Hematopoietic multipotent progenitor cell treated with erythropoietin and hydrocortisone succinate and interleukin-3 and kit ligand, for 8 days (in vitro differentiated cells): ENCODE data around the gene TMEM135.

Source experiments
- DNase-seq: peaks from one replicate; pipeline ENCODE4 v3.0.0-alpha.2; 2015

The TMEM135 gene

GRCh38 chr11:87201376-87201775 lies 163.6 kb downstream of the TMEM135 start:
- DNase-seq, result no peak

GRCh38 chr11:87203907-87204602 lies 166.3 kb downstream of the TMEM135 start:
- no peak for DNase-seq

GRCh38 chr11:87212891-87213290 lies 175.2 kb downstream of the TMEM135 start:
- no peak for DNase-seq

DNA sequence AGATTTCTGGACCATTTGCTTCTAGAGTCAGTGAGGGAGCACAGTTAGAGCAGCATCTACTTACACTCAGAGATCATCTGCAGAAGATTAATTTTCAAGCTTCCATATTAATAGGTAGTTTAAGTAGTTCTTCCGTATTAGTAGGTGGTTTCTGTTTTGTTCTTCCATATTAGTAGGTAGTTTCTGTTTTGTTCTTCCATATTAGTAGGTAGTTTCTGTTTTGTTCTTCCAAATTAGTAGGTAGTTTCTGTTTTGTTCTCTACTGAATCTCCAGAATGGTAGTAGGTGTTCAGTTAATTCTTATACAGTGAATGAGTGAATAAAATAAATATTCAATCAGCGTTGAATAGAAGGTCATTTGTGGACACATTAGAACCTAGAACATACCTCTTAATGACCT lies 175.7 kb downstream of the TMEM135 start:
- no peak for DNase-seq

DNA sequence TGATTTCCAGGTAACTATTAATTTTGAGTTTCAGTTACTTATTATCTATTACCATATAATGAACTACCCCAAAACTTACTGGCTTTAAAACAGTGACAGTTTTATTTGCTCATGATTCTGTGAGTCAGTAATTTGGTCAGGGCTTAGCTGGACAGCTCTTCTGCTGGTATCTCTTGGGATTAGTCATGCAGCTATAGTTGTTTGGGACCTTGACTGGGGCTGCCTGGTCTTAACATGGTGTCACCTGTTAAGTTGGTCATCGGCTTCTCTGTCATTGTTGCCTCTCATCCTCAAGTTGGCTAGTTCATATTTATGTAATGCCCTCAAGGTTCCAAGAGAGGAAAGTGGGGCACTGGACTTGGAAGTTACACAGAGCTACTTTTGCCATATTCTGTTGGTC lies 177.5 kb downstream of the TMEM135 start:
- peak; percentile 7 for DNase-seq

DNA sequence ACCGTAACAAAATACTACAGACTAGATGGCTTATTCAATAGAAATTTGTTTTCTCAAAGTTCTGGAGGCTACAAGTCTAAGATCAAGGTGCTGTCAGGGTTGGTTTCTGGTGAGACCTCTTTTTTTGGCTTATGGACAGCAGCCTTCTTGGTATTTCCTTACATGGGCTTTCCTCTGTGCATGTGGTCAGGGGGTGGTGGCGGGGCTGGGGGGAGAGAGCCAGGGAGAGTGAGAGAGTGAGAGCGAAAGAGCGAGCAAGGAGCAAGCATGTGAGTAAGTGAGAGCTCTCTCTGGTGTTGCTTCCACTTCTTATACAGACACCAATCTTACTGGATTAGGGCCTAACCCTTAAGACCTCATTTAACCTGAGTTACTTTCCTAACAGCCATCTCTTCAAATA lies 181.5 kb downstream of the TMEM135 start:
- DNase-seq, result no peak

- DNase-seq, result no peak
These were observed 186.1 kb downstream of the TMEM135 start for GRCh38 chr11:87223816-87224215.

GRCh38 chr11:87224486-87224885 lies 186.8 kb downstream of the TMEM135 start:
- no peak for DNase-seq

DNA sequence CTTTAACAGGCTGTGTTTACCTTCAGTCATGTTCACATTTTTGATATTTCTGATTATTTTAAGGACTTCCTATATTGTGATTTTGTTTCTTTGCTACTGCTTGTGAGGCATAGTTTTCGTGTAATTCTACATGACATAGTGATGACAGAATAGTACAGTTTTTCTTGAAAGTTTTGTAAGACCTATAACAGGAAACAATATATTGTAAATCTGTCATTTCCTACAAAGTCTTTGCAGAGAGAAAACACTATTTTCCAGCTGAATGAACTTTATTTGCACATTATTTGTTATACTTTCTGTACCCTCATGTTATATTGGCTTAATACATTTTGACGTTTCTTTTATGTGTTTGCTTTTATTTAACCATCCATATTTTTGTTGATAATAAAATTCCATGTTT lies 191.1 kb downstream of the TMEM135 start:
- DNase-seq, result no peak

- DNase-seq, result no peak
These were observed 193.3 kb downstream of the TMEM135 start for GRCh38 chr11:87230995-87231394.

GRCh38 chr11:87232320-87232719 lies 194.6 kb downstream of the TMEM135 start:
- no peak for DNase-seq

DNA sequence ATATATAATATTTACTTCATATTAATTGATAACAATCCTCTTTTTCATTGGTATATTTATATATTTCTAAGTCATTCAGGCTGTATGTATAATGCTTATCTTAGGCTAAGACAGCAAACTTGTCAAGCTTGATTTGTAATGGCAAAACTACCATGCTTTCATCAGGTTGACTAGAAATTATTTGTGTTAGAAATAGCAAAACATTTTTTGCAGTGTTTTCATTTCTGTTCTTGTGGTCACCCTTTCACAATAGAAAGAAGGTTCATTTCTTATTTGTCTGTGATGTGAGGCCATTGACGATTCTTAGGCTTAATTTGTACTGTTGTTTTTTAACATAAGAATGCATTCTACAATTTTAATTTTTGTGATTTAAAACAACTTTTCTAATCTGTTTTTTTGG lies 197.6 kb downstream of the TMEM135 start:
- no peak for DNase-seq

DNA sequence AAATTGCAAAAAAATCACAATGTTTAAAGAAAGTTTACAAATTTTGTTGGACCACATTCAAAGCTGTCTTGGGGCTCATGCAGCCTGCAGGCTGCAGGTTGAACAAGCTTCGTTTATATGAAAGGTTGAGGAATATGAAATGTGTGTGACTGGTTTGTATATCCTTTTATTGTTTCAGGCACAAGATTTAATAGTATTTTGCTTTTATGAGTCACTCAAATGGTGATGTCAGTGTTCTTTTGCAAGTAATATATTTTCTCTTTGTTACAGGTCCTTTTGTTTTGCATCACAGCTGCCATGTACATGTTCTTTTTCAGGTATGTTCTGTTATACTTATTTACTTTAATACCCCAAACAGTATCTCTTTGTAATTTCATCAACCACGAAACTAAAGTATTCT lies 198.6 kb downstream of the TMEM135 start:
- no peak for DNase-seq

DNA sequence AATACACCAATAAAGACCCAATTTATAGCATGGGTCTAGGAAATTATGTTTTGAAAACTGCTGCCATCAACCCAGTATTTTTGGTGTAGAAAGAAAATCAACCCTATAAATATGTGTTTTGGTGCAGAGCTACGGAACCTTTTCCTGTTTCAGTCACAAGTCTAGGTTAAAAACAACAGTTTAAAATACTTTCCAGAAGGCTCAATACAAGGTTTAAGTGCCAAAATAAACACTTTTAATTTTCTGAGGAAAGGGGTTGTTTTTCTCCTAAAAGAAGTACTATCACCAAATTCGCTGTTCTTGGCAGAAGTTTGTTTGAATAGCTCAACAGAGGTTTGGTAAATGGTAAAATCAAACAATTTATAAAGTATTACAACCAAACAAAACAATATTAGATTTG lies 201.3 kb downstream of the TMEM135 start:
- DNase-seq, result no peak

DNA sequence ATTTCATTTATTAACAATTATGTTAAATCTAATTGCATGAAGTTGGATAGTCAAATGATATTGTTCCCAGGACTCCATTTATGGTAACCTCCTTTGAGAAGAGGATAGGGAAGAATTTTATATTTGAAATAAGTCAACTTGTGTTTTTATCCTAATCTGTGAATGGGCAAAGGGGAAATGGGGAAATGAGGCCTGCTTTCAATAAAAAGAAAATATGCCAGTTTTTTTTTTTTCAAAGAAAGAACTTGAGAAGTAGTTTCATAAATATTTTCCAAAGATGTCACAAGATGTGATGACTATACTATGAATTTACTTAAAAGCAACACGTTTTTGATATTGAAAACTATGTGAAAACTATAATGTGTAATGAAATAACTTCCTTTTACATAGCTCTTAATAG lies 201.8 kb downstream of the TMEM135 start:
- no peak for DNase-seq

DNA sequence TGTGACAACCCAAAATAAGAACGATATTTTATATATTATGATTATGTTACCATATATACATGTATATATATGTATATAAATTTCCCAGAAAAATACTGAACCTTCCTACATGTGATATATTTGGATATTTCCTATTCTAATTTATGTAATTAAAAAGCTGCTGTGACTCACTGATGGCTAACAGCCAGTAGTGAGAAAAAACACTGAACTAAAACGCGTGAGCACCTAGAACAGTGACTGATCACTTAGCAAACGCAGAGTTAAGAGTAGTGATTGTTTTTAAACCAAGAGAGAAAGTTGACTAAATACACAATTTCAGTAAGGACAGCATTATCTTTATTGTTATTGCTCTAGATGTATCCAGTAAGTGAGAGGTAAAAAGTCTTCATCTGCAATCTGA lies 213.8 kb downstream of the TMEM135 start:
- no peak for DNase-seq

DNA sequence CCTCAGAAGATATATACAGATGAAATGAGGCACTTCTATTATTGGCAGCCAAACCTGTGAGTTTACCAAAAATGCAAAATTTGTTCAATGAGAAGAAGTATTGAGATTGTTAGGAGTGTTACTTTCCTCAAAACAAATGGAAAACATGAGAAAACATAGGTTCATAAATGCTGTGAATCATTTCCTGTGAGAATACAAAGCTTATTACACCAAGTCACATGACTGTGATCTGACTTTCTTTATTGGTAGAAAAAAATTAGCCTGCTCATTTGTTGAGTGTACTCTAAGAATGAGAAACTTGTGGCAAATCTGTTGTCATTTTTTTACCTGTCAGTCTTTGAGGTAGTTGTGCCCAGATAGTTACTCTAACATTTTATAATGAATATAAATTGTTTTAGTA lies 215.1 kb downstream of the TMEM135 start:
- DNase-seq, result no peak

DNA sequence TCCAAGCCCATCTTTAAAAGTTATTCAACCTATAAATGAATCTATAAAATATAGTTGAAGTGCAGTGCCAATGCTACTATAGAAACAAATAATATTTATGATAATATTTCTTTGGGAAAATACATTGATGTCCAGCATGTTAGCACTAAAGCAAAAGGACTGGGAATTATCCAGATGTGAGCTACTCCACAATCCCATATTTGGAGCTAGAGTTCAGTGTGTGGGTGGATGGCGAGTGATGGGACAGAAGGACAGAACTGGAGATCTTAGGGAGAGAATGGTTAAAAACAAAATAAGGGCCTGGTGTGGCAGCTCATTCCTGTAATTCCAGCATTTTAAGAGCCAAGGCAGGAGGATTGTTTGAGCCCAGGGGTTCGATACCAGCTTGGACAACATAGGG lies 216.8 kb downstream of the TMEM135 start:
- no peak for DNase-seq

GRCh38 chr11:87255589-87255988 lies 217.9 kb downstream of the TMEM135 start:
- DNase-seq, result no peak

- DNase-seq, result no peak
These were observed 219.1 kb downstream of the TMEM135 start for GRCh38 chr11:87256694-87257340.

- no peak for DNase-seq
These were observed 220.6 kb downstream of the TMEM135 start for GRCh38 chr11:87258171-87258833.

- DNase-seq, result no peak
These were observed 222.0 kb downstream of the TMEM135 start for GRCh38 chr11:87259736-87260135.

GRCh38 chr11:87260811-87261210 lies 223.1 kb downstream of the TMEM135 start:
- no peak for DNase-seq

GRCh38 chr11:87263264-87263838 lies 225.6 kb downstream of the TMEM135 start:
- no peak for DNase-seq
